Measurements from ENCODE around the gene CABP7.

The CABP7 gene

GRCh38 chr22:29723766-29724165 lies 4.0 kb downstream of the CABP7 start:
- no peak for DNase-seq
- TF ChIP-seq GATA1 (IDR thresholded peaks at IDR 0.05; ENCODE audit: low read depth, low read length) (no peak), POLR2A (IDR thresholded peaks at IDR 0.05; ENCODE audit: low read length) (no peak)

- no peak for DNase-seq
- TF ChIP-seq POLR2A (IDR thresholded peaks at IDR 0.05; ENCODE audit: low read length) (no peak), GATA1 (IDR thresholded peaks at IDR 0.05; ENCODE audit: low read depth, low read length) (no peak)
These were observed 5.0 kb downstream of the CABP7 start for GRCh38 chr22:29724843-29725242.

GRCh38 chr22:29726106-29726505 lies 6.3 kb downstream of the CABP7 start:
- no peak for TF ChIP-seq POLR2A (IDR thresholded peaks at IDR 0.05; ENCODE audit: low read length)
- TF ChIP-seq GATA1 (IDR thresholded peaks at IDR 0.05; ENCODE audit: low read depth, low read length), result no peak

GRCh38 chr22:29726512-29727130 lies 6.8 kb downstream of the CABP7 start:
- no peak for TF ChIP-seq POLR2A (IDR thresholded peaks at IDR 0.05; ENCODE audit: low read length)
- TF ChIP-seq GATA1 (IDR thresholded peaks at IDR 0.05; ENCODE audit: low read depth, low read length), result no peak
- peak in 1 of 2 experiments; percentile 51 for DNase-seq

More at GRCh38 chr22:29726106-29726505, 6.3 kb downstream of the CABP7 start:
- DNase-seq, result peak; percentile 72 to 86

GRCh38 chr22:29727131-29727523 lies 7.3 kb downstream of the CABP7 start:
- TF ChIP-seq POLR2A (IDR thresholded peaks at IDR 0.05; ENCODE audit: low read length) (no peak), GATA1 (IDR thresholded peaks at IDR 0.05; ENCODE audit: low read depth, low read length) (no peak)
- peak; percentile 61 to 67 for DNase-seq

GRCh38 chr22:29729161-29729560 lies 9.4 kb downstream of the CABP7 start:
- no peak for TF ChIP-seq POLR2A (IDR thresholded peaks at IDR 0.05; ENCODE audit: low read length)
- TF ChIP-seq GATA1 (IDR thresholded peaks at IDR 0.05; ENCODE audit: low read depth, low read length), result no peak
- DNase-seq, result no peak

GRCh38 chr22:29731058-29731850 lies 11.5 kb downstream of the CABP7 start:
- TF ChIP-seq GATA1 (IDR thresholded peaks at IDR 0.05; ENCODE audit: low read depth, low read length) (no peak), POLR2A (IDR thresholded peaks at IDR 0.05; ENCODE audit: low read length) (no peak)
- DNase-seq, result no peak

- TF ChIP-seq POLR2A (IDR thresholded peaks at IDR 0.05; ENCODE audit: low read length) (no peak), GATA1 (IDR thresholded peaks at IDR 0.05; ENCODE audit: low read depth, low read length) (no peak)
- DNase-seq, result no peak
These were observed 13.1 kb downstream of the CABP7 start for GRCh38 chr22:29732883-29733282.

GRCh38 chr22:29733362-29734201 lies 13.8 kb downstream of the CABP7 start:
- peak; percentile 79 to 88 for DNase-seq
- TF ChIP-seq POLR2A (IDR thresholded peaks at IDR 0.05; ENCODE audit: low read length), result peak; percentile 88
- no peak for TF ChIP-seq GATA1 (IDR thresholded peaks at IDR 0.05; ENCODE audit: low read depth, low read length)

- TF ChIP-seq POLR2A (IDR thresholded peaks at IDR 0.05; ENCODE audit: low read length) (no peak), GATA1 (IDR thresholded peaks at IDR 0.05; ENCODE audit: low read depth, low read length) (no peak)
- DNase-seq, result no peak
These were observed 14.6 kb downstream of the CABP7 start for GRCh38 chr22:29734406-29734805.

GRCh38 chr22:29734838-29735237 lies 15.0 kb downstream of the CABP7 start:
- no peak for TF ChIP-seq GATA1 (IDR thresholded peaks at IDR 0.05; ENCODE audit: low read depth, low read length)
- no peak for TF ChIP-seq POLR2A (IDR thresholded peaks at IDR 0.05; ENCODE audit: low read length)
- DNase-seq, result no peak

- no peak for TF ChIP-seq GATA1 (IDR thresholded peaks at IDR 0.05; ENCODE audit: low read depth, low read length)
- TF ChIP-seq POLR2A (IDR thresholded peaks at IDR 0.05; ENCODE audit: low read length), result no peak
- no peak for DNase-seq
These were observed 15.6 kb downstream of the CABP7 start for GRCh38 chr22:29735416-29735815.

- TF ChIP-seq POLR2A (IDR thresholded peaks at IDR 0.05; ENCODE audit: low read length) (no peak), GATA1 (IDR thresholded peaks at IDR 0.05; ENCODE audit: low read depth, low read length) (no peak)
- DNase-seq, result no peak
These were observed 17.7 kb downstream of the CABP7 start for GRCh38 chr22:29737251-29738117.
